HepG2 (cell line): ENCODE measurements around the gene ATRX. TPM values are rescaled to one million over a fixed set of nuclear protein-coding genes. Genes with fewer than 3 reads are reported as not detected.
"Not testable (repeated sequence)": the region's sequence is repeated elsewhere in the genome, so short reads cannot be mapped to it uniquely, and the experiment has no call there.

ENCODE experiments used
- ATAC-seq: fragments of 200-7000 bp; cut with Tn5 transposase; 3 replicates; pipeline ENCODE4 v1.9.1; 2020; ENCODE audit warnings: mild to moderate bottlenecking, moderate library complexity
- BruUV-seq: library from RNA; stranded (reverse); fragments of 400-500 nt; replicated peaks from 2 replicates; lab custom pipeline; 2021; lab: Mats Ljungman, UMichigan
- CTCF ChIA-PET: fragments of 300-600 bp; formaldehyde crosslinking; extraction: SDS; loops from one replicate; lab custom pipeline; 2021; ENCODE audit warnings: low total read pairs, inconsistent platforms, low intra/inter-chr PET ratio; lab: Yijun Ruan, JAX
- POLR2A ChIA-PET: fragments of 350-600 bp; sonication (Branson Sonifier 250); formaldehyde crosslinking; loops from one replicate; lab custom pipeline; 2020; ENCODE audit warnings: antibody characterized with exemption, inconsistent platforms; lab: Yijun Ruan, JAX
- DNase-seq: peaks from one replicate; pipeline ENCODE4 v3.0.0-alpha.2; 2015; ENCODE audit warnings: low spot score
- FAIRE-seq: peaks from 3 replicates; lab custom pipeline; 2011; peaks lifted over from hg19 to GRCh38; lab: Jason Lieb, UNC
- H2AFZ ChIP-seq: one replicate; pipeline ENCODE4 v1.6.1; 2011; ENCODE audit warnings: low read length, inconsistent platforms
- H3K27ac ChIP-seq: fragments of 300-600 bp; 3 replicates; pipeline ENCODE4 v1.8.0; 2011; ENCODE audit warnings: mixed run types, mild to moderate bottlenecking, mixed read lengths, low read length, inconsistent platforms; ENCODE audit not compliant: insufficient read depth; ENCODE audit errors: extremely low read length
- H3K27me3 ChIP-seq, 2 experiments: fragments of 200-600 bp in 1 of 2; 2 replicates in 1 of 2; 3 replicates in 1 of 2; pipeline versions ENCODE4 v1.6.0 to v1.8.0; 2011; ENCODE audit warnings: low read length in 2 of 2, mild to moderate bottlenecking in 2 of 2, moderate library complexity in 2 of 2, inconsistent platforms in 1 of 2; ENCODE audit not compliant: insufficient read depth in 2 of 2, control insufficient read depth in 1 of 2
- H3K36me3 ChIP-seq, 2 experiments: fragments of 200-600 bp in 1 of 2; replicated peaks in 1 of 2; 2 replicates in 1 of 2; 3 replicates in 1 of 2; pipeline versions ENCODE4 v1.5.1 to v1.8.0; 2011; ENCODE audit warnings: low read length in 2 of 2, inconsistent platforms in 1 of 2; ENCODE audit not compliant: insufficient read depth in 2 of 2, control insufficient read depth in 1 of 2
- H3K4me1 ChIP-seq: 2 replicates; pipeline ENCODE4 v1.5.1; 2012; ENCODE audit warnings: low read length, inconsistent platforms; ENCODE audit not compliant: insufficient read depth
- H3K4me2 ChIP-seq: 2 replicates; pipeline ENCODE4 v1.6.0; 2011; ENCODE audit warnings: low read depth, low read length, inconsistent platforms
- H3K4me3 ChIP-seq, 3 experiments: fragments of 200-600 bp in 1 of 3; sonication (generic), shearing (Covaris generic) in 1 of 3; replicated peaks in 1 of 3; 2 replicates each; pipeline ENCODE4 v1.5.1; 2011 to 2016; ENCODE audit warnings: low read length in 3 of 3, inconsistent platforms in 2 of 3, low read depth in 2 of 3, mild to moderate bottlenecking in 2 of 3, control low read depth in 1 of 3, mixed read lengths in 1 of 3; ENCODE audit not compliant: insufficient read depth in 1 of 3
- H3K79me2 ChIP-seq: one replicate; pipeline ENCODE4 v1.6.1; 2011; ENCODE audit warnings: low read length, inconsistent platforms; ENCODE audit not compliant: insufficient read depth
- H3K9ac ChIP-seq: 2 replicates; pipeline ENCODE4 v1.6.0; 2011; ENCODE audit warnings: mild to moderate bottlenecking, low read depth, low read length, inconsistent platforms; ENCODE audit not compliant: insufficient read depth
- H3K9me3 ChIP-seq: 2 replicates; pipeline ENCODE4 v1.5.1; 2012; ENCODE audit warnings: mild to moderate bottlenecking, low read length
- H4K20me1 ChIP-seq: 2 replicates; pipeline ENCODE4 v1.6.0; 2011; ENCODE audit warnings: inconsistent platforms, mild to moderate bottlenecking, low read length, moderate library complexity; ENCODE audit not compliant: insufficient read depth
- WIZ ChIP-seq: sonication (generic); formaldehyde crosslinking; IDR thresholded peaks from 2 replicates; pipeline ENCODE4 v1.5.1; 2020; ENCODE audit warnings: mild to moderate bottlenecking, missing genetic modification reagents
- ZBTB20 ChIP-seq: sonication (generic); formaldehyde crosslinking; IDR thresholded peaks from 2 replicates; pipeline ENCODE4 v1.8.1; 2023; ENCODE audit warnings: missing genetic modification reagents, low read depth, mild to moderate bottlenecking, borderline replicate concordance
- ZNF121 ChIP-seq: sonication (generic); formaldehyde crosslinking; IDR thresholded peaks from 2 replicates; pipeline ENCODE4 v1.5.0; 2020; ENCODE audit warnings: mild to moderate bottlenecking, missing genetic modification reagents
- WGBS: methylation state at CpG from one replicate; pipeline ENCODE4 v1.1.6; 2017; ENCODE audit warnings: low lambda C conversion rate; 5-methylcytosine and 5-hydroxymethylcytosine counted together
- in situ Hi-C: cut with HindIII; loops from 2 replicates; pipeline ENCODE4 v1.10.0; 2017; ENCODE audit warnings: low pct_unique_long_range_greater_than_20kb; ENCODE audit not compliant: extremely low pct_ligation_motif_present
- intact Hi-C: fragments of 100-400 bp; cut with micrococcal nuclease; formaldehyde crosslinking; loops from one replicate; pipeline ENCODE4 v1.10.0; 2022; ENCODE audit not compliant: unreplicated experiment
- polyA plus RNA-seq, 8 experiments: library from polyadenylated mRNA; depleted of rRNA in 3 of 8; stranded (reverse) in 7 of 8; unstranded in 1 of 8; fragments of >200 nt; fragmentation: Illumina TruSeq in 4 of 8; extraction: Trizol in 4 of 8; gene quantifications; 2 replicates each; pipeline versions ENCODE4 v1.2.1 to v1.2.3, GENCODE V29; 2011 to 2016; ENCODE audit warnings: low read depth in 4 of 8, missing spikeins in 1 of 8, mixed read lengths in 1 of 8; ENCODE audit not compliant: insufficient read depth in 1 of 8
- total RNA-seq, 5 experiments: library from RNA; depleted of rRNA; stranded (reverse); fragments of >200 nt; fragmentation: Illumina TruSeq; extraction: Trizol; gene quantifications; 2 replicates each; pipeline ENCODE4 v1.2.3, GENCODE V29; 2016; ENCODE audit warnings: low read depth in 1 of 5
- TF ChIP-seq, protein P1 (sequence below): IDR thresholded peaks from 2 replicates; pipeline ENCODE4 v1.6.1; 2016; ENCODE audit warnings: low read depth, control low read depth

ATRX gene
- total and polyA plus RNA-seq, 2 of the 13 experiments (the other 11 are each of a cell fraction or from before 2014, with no cell fraction given): 26.1 to 44.5 TPM

DNA sequence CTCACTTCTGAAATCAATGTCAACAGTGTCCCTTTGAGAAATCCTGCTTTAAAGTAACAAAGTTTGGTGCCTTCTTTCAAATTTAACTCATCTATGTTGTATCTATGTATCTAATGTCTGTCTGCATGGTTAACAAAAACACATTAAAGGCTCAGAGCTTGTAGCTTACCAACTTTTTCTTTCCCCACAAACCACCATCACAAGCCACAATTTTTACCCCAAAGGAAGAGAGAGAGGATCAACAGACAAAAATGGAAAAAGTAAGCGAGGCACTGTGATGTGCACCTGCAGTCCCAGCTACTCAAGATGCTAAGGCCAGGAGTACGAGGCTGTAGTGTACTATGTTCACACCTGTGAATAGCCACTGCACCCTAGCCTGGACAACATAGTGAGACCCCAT is 17.2 kb downstream of the ATRX start:
- no peak overlapping the region for H2AFZ ChIP-seq
- TF ChIP-seq ZNF121 (CRISPR knock-in tag) (0 out of 2 replicates have a peak, but pooled peaks have one; percentile 33), ZBTB20 (no peak), WIZ (CRISPR knock-in tag) (no peak)
- TF ChIP-seq, protein P1, sequence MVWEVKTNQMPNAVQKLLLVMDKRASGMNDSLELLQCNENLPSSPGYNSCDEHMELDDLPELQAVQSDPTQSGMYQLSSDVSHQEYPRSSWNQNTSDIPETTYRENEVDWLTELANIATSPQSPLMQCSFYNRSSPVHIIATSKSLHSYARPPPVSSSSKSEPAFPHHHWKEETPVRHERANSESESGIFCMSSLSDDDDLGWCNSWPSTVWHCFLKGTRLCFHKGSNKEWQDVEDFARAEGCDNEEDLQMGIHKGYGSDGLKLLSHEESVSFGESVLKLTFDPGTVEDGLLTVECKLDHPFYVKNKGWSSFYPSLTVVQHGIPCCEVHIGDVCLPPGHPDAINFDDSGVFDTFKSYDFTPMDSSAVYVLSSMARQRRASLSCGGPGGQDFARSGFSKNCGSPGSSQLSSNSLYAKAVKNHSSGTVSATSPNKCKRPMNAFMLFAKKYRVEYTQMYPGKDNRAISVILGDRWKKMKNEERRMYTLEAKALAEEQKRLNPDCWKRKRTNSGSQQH (CRISPR knock-in tag): no peak
- TF ChIP-seq, all 625 proteins: peak for 1
- Histone ChIP-seq H3K27me3 (no peaks in the 10 kb centered on the region), H3K79me2 (peaks cover 63% of the 10 kb centered on the region), H3K9me3 (no peaks in the 10 kb centered on the region), H3K36me3 (no peaks in the 10 kb centered on the region), H3K4me2 (no peak overlapping the region), H3K4me1 (peaks cover 8% of the 10 kb centered on the region; the same call in 1 of the 2 replicates), H3K9ac (no peak overlapping the region), H4K20me1 (0 out of 2 replicates have a peak, but pooled peaks cover 3% of the 10 kb centered on the region), H3K27ac (no peak overlapping the region), H3K4me3 (no peak overlapping the region)
- POLR2A ChIA-PET: no interaction called here
- DNase-seq: no peak
- no peak for ATAC-seq
- BruUV-seq: no TSS peak
- in situ Hi-C loops (no loop called here), intact Hi-C loops (no loop called here)
- CTCF ChIA-PET: no interaction called here
- 100% methylated on average over 2 of the region's 2 CpGs for WGBS
- FAIRE-seq: no peak

DNA sequence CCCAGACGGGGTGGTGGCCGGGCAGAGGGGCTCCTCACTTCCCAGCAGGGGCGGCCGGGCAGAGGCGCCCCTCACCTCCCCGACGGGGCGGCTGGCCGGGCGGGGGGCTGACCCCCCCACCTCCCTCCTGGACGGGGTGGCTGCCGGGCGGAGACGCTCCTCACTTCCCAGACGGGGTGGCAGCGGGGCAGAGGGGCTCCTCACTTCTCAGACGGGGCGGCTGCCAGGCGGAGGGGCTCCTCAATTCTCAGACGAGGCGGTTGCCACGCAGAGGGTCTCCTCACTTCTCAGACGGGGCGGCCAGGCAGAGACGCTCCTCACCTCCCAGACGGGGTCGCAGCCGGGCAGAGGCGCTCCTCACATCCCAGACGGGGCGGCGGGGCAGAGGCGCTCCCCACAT is 19.8 kb downstream of the ATRX start:
- H3K4me3 ChIP-seq, H3K27me3 ChIP-seq, H3K27ac ChIP-seq, in situ Hi-C loops, H3K4me1 ChIP-seq, H3K4me2 ChIP-seq, CTCF ChIA-PET, H4K20me1 ChIP-seq, H2AFZ ChIP-seq, POLR2A ChIA-PET, BruUV-seq, DNase-seq, intact Hi-C loops, FAIRE-seq, ATAC-seq, H3K9me3 ChIP-seq, H3K36me3 ChIP-seq, H3K9ac ChIP-seq: not testable (repeated sequence)
- WGBS: 97% methylated on average over 12 of the region's 33 CpGs
- peaks cover 57% of the 10 kb centered on the region for H3K79me2 ChIP-seq
